Tongue (tissue), 2 donors: ENCODE data around the gene TOLLIP. TPM values are rescaled to one million over a fixed set of nuclear protein-coding genes. Genes with fewer than 3 reads are reported as not detected.

Source experiments
- DNase-seq: peaks from one replicate; pipeline ENCODE4 v3.0.0-alpha.2; 2015
- total RNA-seq: library from RNA; depleted of rRNA; stranded (reverse); fragments of >200 nt; gene quantifications from one replicate; pipeline ENCODE4 v1.2.3, GENCODE V29; 2014

The TOLLIP gene
- total RNA-seq, 1 donor from 2014 or later = 32.7 TPM

GRCh38 chr11:1310772-1311468 is 1.5 kb upstream of the TOLLIP start:
- DNase-seq = no peak

- DNase-seq = no peak
Observed at GRCh38 chr11:1310318-1310687, 871 bp upstream of the TOLLIP start.

GRCh38 chr11:1308743-1309497 is 512 bp downstream of the TOLLIP start:
- DNase-seq = no peak

GRCh38 chr11:1307998-1308742 is 1.3 kb downstream of the TOLLIP start:
- no peak for DNase-seq

GRCh38 chr11:1307163-1307870 is 2.1 kb downstream of the TOLLIP start:
- no peak for DNase-seq

- no peak for DNase-seq
Observed at GRCh38 chr11:1306186-1307162, 3.0 kb downstream of the TOLLIP start.

GRCh38 chr11:1305501-1306056 is 3.9 kb downstream of the TOLLIP start:
- DNase-seq = no peak

GRCh38 chr11:1305063-1305495 is 4.4 kb downstream of the TOLLIP start:
- DNase-seq = no peak

- no peak for DNase-seq
Observed at GRCh38 chr11:1304380-1304779, 5.1 kb downstream of the TOLLIP start.

GRCh38 chr11:1303973-1304372 is 5.5 kb downstream of the TOLLIP start:
- DNase-seq = no peak

- DNase-seq = no peak
Observed at GRCh38 chr11:1303126-1303821, 6.2 kb downstream of the TOLLIP start.

- peak; percentile 24 for DNase-seq
Observed at GRCh38 chr11:1302461-1303125, 6.8 kb downstream of the TOLLIP start.

GRCh38 chr11:1302041-1302460 is 7.4 kb downstream of the TOLLIP start:
- DNase-seq = no peak

- DNase-seq = no peak
Observed at GRCh38 chr11:1301220-1302000, 8.0 kb downstream of the TOLLIP start.

GRCh38 chr11:1300569-1301187 is 8.8 kb downstream of the TOLLIP start:
- DNase-seq = no peak

- DNase-seq = no peak
Observed at GRCh38 chr11:1300121-1300520, 9.3 kb downstream of the TOLLIP start.

GRCh38 chr11:1299621-1300020 is 9.8 kb downstream of the TOLLIP start:
- DNase-seq = no peak
